Esophagus squamous epithelium (tissue), 4 donors: Measurements from ENCODE around the gene PARD3B.

ENCODE experiments used
- POLR2A ChIP-seq, 4 donors: fragments of 450-650 bp; IDR thresholded peaks; one replicate each; pipeline ENCODE4 v1.6.1; 2017; ENCODE audit warnings: antibody characterized with exemption in 4 of 4, mild to moderate bottlenecking in 4 of 4, moderate library complexity in 3 of 4
- TF ChIP-seq, protein P1 (sequence below), 6 experiments: fragments of 450-650 bp in 4 of 6; fragments of 200-600 bp in 2 of 6; sonication (generic) in 2 of 6; IDR thresholded peaks; one replicate each; pipeline ENCODE4 v1.5.1; 2016 to 2019; ENCODE audit warnings: antibody characterized with exemption in 6 of 6, mild to moderate bottlenecking in 4 of 6, moderate library complexity in 4 of 6

DNA sequence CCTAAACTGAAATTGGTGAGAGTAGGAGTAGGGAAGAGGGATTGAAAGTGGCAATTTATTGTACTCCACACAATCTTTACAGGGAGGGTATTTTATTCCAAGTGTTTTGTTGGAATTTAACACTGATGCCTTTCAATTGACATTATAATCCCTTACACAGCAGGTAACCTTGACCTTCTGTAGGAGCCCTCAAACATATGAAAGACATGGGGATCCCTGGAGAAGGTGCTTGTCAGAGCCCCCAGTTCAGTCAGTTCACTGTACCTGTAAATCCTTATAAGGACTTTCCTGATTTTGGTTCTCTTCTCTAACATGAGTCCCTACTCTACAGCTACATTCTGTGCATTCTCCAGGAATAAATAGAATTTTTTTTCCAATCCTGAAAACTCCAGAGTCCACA lies 752.1 kb downstream of the PARD3B start:
- TF ChIP-seq, protein P1, sequence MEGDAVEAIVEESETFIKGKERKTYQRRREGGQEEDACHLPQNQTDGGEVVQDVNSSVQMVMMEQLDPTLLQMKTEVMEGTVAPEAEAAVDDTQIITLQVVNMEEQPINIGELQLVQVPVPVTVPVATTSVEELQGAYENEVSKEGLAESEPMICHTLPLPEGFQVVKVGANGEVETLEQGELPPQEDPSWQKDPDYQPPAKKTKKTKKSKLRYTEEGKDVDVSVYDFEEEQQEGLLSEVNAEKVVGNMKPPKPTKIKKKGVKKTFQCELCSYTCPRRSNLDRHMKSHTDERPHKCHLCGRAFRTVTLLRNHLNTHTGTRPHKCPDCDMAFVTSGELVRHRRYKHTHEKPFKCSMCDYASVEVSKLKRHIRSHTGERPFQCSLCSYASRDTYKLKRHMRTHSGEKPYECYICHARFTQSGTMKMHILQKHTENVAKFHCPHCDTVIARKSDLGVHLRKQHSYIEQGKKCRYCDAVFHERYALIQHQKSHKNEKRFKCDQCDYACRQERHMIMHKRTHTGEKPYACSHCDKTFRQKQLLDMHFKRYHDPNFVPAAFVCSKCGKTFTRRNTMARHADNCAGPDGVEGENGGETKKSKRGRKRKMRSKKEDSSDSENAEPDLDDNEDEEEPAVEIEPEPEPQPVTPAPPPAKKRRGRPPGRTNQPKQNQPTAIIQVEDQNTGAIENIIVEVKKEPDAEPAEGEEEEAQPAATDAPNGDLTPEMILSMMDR (IDR thresholded peaks at IDR 0.05), result no peak
- TF ChIP-seq POLR2A (IDR thresholded peaks at IDR 0.05), result no peak
